Sigmoid colon (tissue), 7 donors: Measurements from ENCODE around the gene IDI1. TPM values are rescaled to one million over a fixed set of nuclear protein-coding genes. Genes with fewer than 3 reads are reported as not detected.
"Not testable (repeated sequence)": the region's sequence is repeated elsewhere in the genome, so short reads cannot be mapped to it uniquely, and the experiment has no call there.

ENCODE experiments used
- DNase-seq: peaks from one replicate; pipeline ENCODE4 v3.0.0-alpha.2; 2019
- H3K27ac ChIP-seq, 4 donors: fragments of 200-600 bp; sonication (generic); one replicate each; pipeline ENCODE4 v1.5.1; 2016 to 2019; ENCODE audit warnings: mild to moderate bottlenecking in 1 of 4
- H3K27me3 ChIP-seq, 3 donors: fragments of 200-600 bp; sonication (generic); one replicate each; pipeline ENCODE4 v1.5.1; 2019; ENCODE audit warnings: mild to moderate bottlenecking in 1 of 3
- H3K36me3 ChIP-seq, 4 donors: fragments of 200-600 bp; sonication (generic); one replicate each; pipeline ENCODE4 v1.5.1; 2016 to 2019
- H3K4me1 ChIP-seq, 4 donors: fragments of 200-600 bp; sonication (generic); one replicate each; pipeline ENCODE4 v1.5.1; 2017 to 2019
- H3K4me3 ChIP-seq, 4 donors: fragments of 200-600 bp; sonication (generic); one replicate each; pipeline ENCODE4 v1.5.1; 2017 to 2019; ENCODE audit warnings: mild to moderate bottlenecking in 2 of 4, moderate library complexity in 1 of 4
- H3K9me3 ChIP-seq, 4 donors: fragments of 200-600 bp in 3 of 4; sonication (generic) in 3 of 4; one replicate each; pipeline versions ENCODE4 v1.5.1 to v1.6.1; 2013 to 2019
- EP300 ChIP-seq, 4 donors: sonication (generic); formaldehyde crosslinking; IDR thresholded peaks; one replicate each; pipeline ENCODE4 v1.6.1; 2017; ENCODE audit warnings: antibody characterized with exemption in 4 of 4
- POLR2A ChIP-seq, 2 donors: fragments of 450-650 bp; IDR thresholded peaks; one replicate each; pipeline ENCODE4 v1.6.1; 2016; ENCODE audit warnings: antibody characterized with exemption in 2 of 2, mild to moderate bottlenecking in 2 of 2, moderate library complexity in 2 of 2
- POLR2AphosphoS5 ChIP-seq, 4 donors: sonication (generic); formaldehyde crosslinking; IDR thresholded peaks; one replicate each; pipeline ENCODE4 v1.6.1; 2017; ENCODE audit warnings: antibody characterized with exemption in 4 of 4
- WGBS, 2 donors: extraction: QIAGEN DNeasy Blood & Tissue Kit; methylation state at CpG; one replicate each; pipeline ENCODE4 v1.1.7; 2013; 5-methylcytosine and 5-hydroxymethylcytosine counted together
- intact Hi-C: fragments of 100-400 bp; cut with DNase I; formaldehyde crosslinking; loops from one replicate; pipeline ENCODE4 v1.15.1; 2023
- polyA plus RNA-seq, 3 donors: library from polyadenylated mRNA; stranded (reverse); fragments of 200-250 nt; gene quantifications; one replicate each; pipeline ENCODE4 v1.2.3, GENCODE V29; 2013
- total RNA-seq, 4 donors: library from RNA; depleted of rRNA; stranded (reverse); fragments of >200 nt; gene quantifications; one replicate each; pipeline ENCODE4 v1.1.0, GENCODE V29; 2016
- TF ChIP-seq, protein P1 (sequence below), 4 experiments: fragments of 450-650 bp in 3 of 4; fragments of 200-600 bp in 1 of 4; IDR thresholded peaks; one replicate each; pipeline ENCODE4 v1.5.1; 2016 to 2019; ENCODE audit warnings: antibody characterized with exemption in 4 of 4, mild to moderate bottlenecking in 3 of 4, moderate library complexity in 2 of 4
- donor health status: healthy with polysubstance abuse.
- donor health status: Bipolar disorder and iron deficiency.
- donor health status: healthy.

IDI1 gene
- total and polyA plus RNA-seq, 7 donors, result 22.4 to 223 (median 35.8) TPM

DNA sequence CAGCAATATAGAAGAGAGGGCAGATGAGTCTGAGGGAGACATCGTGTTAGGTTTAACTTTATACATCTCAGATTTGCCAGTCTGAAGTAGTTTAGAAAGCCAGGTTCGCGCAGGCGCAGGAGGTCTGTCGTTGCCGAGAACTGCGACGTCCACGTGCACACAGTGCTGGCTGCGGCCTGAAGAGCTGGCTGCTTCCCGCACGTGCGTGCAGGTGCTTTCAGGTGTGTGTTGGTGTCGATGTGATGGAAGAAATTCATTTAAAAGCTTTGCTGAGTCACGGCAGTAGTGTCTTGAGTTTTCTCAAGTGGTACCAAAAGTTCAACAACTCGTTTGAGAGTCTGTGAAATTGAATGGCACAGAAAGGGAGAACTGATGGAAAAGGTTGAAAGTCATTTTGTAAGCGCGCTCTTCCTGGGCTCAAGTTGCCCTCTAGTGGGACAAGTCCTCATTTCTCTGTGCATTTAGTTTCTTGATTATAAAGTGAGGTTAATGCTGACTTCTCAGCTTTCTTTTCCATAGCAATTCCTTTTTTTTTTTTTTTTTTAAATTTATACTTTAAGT is 25.9 kb upstream of the IDI1 start:
- Histone ChIP-seq H3K4me1 (peaks cover 0 to 7% (median 3%) of the 10 kb centered on the region in 4 donors), H3K4me3 (no peak overlapping the region), H3K9me3 (no peaks in the 10 kb centered on the region), H3K27ac (no peak overlapping the region), H3K36me3 (peaks cover 6 to 61% (median 19%) of the 10 kb centered on the region in 4 donors), H3K27me3 (no peaks in the 10 kb centered on the region)
- DNase-seq, result no peak
- WGBS, 2 donors, result 87 to 92% methylated on average over 18 of the region's 18 CpGs
- TF ChIP-seq, protein P1, sequence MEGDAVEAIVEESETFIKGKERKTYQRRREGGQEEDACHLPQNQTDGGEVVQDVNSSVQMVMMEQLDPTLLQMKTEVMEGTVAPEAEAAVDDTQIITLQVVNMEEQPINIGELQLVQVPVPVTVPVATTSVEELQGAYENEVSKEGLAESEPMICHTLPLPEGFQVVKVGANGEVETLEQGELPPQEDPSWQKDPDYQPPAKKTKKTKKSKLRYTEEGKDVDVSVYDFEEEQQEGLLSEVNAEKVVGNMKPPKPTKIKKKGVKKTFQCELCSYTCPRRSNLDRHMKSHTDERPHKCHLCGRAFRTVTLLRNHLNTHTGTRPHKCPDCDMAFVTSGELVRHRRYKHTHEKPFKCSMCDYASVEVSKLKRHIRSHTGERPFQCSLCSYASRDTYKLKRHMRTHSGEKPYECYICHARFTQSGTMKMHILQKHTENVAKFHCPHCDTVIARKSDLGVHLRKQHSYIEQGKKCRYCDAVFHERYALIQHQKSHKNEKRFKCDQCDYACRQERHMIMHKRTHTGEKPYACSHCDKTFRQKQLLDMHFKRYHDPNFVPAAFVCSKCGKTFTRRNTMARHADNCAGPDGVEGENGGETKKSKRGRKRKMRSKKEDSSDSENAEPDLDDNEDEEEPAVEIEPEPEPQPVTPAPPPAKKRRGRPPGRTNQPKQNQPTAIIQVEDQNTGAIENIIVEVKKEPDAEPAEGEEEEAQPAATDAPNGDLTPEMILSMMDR (IDR thresholded peaks at IDR 0.05), result no peak
- no peak for TF ChIP-seq POLR2AphosphoS5 (IDR thresholded peaks at IDR 0.05)
- TF ChIP-seq EP300 (IDR thresholded peaks at IDR 0.05), result no peak
- no peak for TF ChIP-seq POLR2A (IDR thresholded peaks at IDR 0.05)
- intact Hi-C loops, result no loop called here

DNA sequence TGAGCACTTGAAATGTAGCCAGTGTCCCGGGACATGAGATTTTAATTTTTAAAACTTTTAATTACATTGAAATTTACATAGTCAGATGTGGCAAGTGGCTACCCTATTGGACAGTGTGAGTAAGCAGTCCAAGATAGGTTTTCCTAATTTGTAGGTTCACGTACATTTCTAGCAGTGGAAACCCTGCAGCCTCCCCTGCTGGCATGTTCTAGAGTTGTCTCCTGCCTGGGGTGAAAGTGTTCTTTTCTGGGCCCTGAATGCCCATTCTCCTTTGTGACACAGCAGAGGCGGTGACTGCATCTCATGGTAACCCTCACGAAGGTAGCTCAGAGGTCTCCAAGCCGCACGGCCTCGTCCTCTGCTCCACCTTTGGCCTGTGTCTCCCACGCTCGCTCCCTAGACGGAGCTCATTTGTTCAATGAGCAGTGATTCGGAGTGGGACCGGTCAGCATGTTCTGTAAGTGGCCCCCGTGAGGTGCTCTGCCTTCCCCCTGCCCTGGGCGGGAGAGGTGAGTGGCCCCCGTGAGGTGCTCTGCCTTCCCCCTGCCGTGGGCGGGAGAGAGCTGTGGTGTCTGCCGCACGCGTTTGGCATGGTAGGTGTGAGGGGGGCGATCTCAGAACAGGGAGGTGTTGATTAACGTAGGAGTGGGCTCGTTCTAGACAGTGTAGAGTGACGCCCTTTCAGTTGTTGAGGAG is 25.3 kb upstream of the IDI1 start:
- Histone ChIP-seq H3K9me3 (no peaks in the 10 kb centered on the region), H3K4me3 (no peak overlapping the region), H3K27ac (no peak overlapping the region), H3K4me1 (peaks cover 0 to 7% (median 3%) of the 10 kb centered on the region in 4 donors), H3K27me3 (no peaks in the 10 kb centered on the region), H3K36me3 (peaks cover under 1 to 55% (median 12%) of the 10 kb centered on the region in 4 donors)
- intact Hi-C loops, result no loop called here
- TF ChIP-seq EP300 (IDR thresholded peaks at IDR 0.05) (no peak), POLR2AphosphoS5 (IDR thresholded peaks at IDR 0.05) (no peak)
- no peak for DNase-seq
- WGBS, 2 donors, result 95% methylated on average over 24 of the region's 24 CpGs

DNA sequence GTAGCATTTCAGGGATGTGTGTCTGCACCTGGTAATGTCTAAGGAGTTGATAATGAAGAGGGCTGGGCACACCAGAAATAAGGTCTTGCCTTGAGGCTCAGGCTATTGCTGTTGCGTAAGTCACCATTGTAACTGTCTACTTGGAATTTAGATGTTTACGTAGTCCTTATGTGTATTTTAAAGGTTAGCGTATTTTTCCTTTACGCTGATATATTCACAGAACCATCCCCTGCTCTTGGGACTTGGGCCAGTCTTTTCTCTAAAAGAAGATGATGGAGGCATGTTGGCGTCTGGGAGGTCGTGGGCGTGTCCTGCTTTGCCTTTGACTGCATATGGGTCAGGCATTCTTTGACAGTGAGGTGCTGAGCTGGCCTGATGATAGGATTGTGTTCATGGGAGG is 22.0 kb upstream of the IDI1 start:
- TF ChIP-seq, protein P1 (IDR thresholded peaks at IDR 0.05), result no peak
- WGBS, 2 donors, result 72 to 84% methylated on average over 7 of the region's 7 CpGs
- no peak for DNase-seq

DNA sequence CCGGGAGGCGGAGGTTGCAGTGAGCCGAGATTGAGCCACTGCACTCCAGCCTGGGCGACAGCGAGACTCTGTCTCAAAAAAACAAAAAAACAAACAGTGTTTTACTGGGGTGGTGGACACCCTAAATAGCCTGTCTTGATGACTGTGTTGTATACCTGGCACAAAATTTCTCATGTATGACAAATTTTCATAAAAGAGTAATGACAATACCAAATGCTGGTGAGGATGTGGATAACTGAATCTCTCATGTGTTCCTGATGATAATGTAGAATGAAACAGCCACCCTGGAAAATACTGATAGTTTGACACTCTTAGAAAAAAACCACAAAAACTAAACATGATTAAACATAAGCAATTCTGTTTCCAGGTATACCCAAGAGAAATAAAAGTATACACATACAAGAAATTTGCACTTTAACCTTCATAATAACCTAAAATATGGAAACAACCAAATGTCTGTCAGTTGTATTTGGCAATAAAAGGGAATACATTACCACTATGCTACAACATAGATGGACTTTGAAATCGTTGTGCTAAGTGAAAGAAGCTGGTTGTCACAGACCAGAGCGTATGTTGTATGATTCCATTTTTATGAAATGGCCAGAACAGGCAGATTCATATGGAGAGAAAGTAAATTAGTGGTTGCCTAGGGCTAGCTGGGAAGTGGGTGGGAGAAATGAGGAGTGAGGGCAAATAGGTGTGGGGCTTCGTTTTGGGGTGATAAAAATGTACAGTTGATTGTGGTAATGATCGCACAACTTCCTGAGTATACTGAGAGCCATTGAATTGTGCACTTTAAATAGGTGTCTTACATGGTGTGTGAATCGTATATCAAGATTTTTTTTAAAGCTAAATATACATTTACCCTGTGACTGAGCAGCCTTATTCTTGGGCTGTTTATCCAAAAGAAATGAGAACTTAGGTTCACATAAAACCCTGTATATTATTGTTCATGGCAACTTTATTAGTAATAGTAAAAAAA is 19.8 kb upstream of the IDI1 start:
- DNase-seq, result no peak
- Histone ChIP-seq H3K4me3 (no peak overlapping the region), H3K9me3 (no peaks in the 10 kb centered on the region), H3K27ac (no peak overlapping the region), H3K36me3 (peaks cover 0 to 16% (median 3%) of the 10 kb centered on the region in 4 donors), H3K4me1 (peaks cover 0 to 7% (median 3%) of the 10 kb centered on the region in 4 donors), H3K27me3 (no peaks in the 10 kb centered on the region)
- TF ChIP-seq, protein P1 (IDR thresholded peaks at IDR 0.05), result no peak
- TF ChIP-seq POLR2A (IDR thresholded peaks at IDR 0.05) (no peak), POLR2AphosphoS5 (IDR thresholded peaks at IDR 0.05) (no peak), EP300 (IDR thresholded peaks at IDR 0.05) (no peak)
- intact Hi-C loops, result no loop called here
- WGBS, 2 donors, result 55 to 82% methylated on average over 10 of the region's 10 CpGs

More for the DNA sequence above, 22.0 kb upstream of the IDI1 start:
- Histone ChIP-seq H3K27me3 (no peaks in the 10 kb centered on the region), H3K36me3 (peaks cover 0 to 30% (median 10%) of the 10 kb centered on the region in 4 donors), H3K27ac (no peak overlapping the region), H3K4me3 (no peak overlapping the region), H3K4me1 (peaks cover 0 to 7% (median 3%) of the 10 kb centered on the region in 4 donors), H3K9me3 (no peaks in the 10 kb centered on the region)
- intact Hi-C loops, result no loop called here

DNA sequence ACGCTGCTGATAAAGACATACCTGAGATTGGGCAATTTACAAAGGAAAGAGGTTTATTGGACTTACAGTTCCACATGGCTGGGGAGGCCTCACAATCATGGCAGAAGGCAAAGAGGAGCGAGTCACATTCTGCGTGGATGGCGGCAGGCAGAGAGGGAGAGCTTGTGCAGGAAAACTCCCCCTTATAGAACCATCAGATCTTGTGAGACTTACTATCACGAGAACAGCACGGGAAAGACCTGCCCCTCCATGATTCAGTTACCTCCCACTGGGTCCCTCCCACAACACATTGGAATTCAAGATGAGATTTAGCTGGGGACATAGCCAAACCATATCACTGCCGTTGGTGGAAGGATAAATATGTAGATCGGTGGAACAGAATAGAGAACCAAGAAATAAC is 17.8 kb upstream of the IDI1 start:
- DNase-seq, intact Hi-C loops, H3K27me3 ChIP-seq, H3K36me3 ChIP-seq, H3K9me3 ChIP-seq, H3K4me3 ChIP-seq, H3K4me1 ChIP-seq, H3K27ac ChIP-seq: not testable (repeated sequence)
- WGBS, 2 donors, result 96 to 97% methylated on average over 8 of the region's 8 CpGs
